Suprapubic skin (tissue), 4 donors: ENCODE measurements around the gene CELSR2.

Experiments used
- EP300 ChIP-seq: sonication (generic); formaldehyde crosslinking; IDR thresholded peaks from one replicate; pipeline ENCODE4 v1.6.1; 2017; ENCODE audit warnings: antibody characterized with exemption
- POLR2A ChIP-seq, 2 donors: fragments of 450-650 bp; IDR thresholded peaks; one replicate each; pipeline ENCODE4 v1.6.1; 2017; ENCODE audit warnings: antibody characterized with exemption in 2 of 2, mild to moderate bottlenecking in 2 of 2, moderate library complexity in 2 of 2
- POLR2AphosphoS5 ChIP-seq, 3 donors: sonication (generic); formaldehyde crosslinking; IDR thresholded peaks; one replicate each; pipeline ENCODE4 v1.6.1; 2017; ENCODE audit warnings: antibody characterized with exemption in 3 of 3
- TF ChIP-seq, protein P1 (sequence below), 2 donors: fragments of 200-600 bp in 1 of 2; fragments of 450-650 bp in 1 of 2; sonication (generic) in 1 of 2; IDR thresholded peaks; one replicate each; pipeline ENCODE4 v1.5.1; 2016 to 2019; ENCODE audit warnings: antibody characterized with exemption in 2 of 2, mild to moderate bottlenecking in 1 of 2, moderate library complexity in 1 of 2

DNA sequence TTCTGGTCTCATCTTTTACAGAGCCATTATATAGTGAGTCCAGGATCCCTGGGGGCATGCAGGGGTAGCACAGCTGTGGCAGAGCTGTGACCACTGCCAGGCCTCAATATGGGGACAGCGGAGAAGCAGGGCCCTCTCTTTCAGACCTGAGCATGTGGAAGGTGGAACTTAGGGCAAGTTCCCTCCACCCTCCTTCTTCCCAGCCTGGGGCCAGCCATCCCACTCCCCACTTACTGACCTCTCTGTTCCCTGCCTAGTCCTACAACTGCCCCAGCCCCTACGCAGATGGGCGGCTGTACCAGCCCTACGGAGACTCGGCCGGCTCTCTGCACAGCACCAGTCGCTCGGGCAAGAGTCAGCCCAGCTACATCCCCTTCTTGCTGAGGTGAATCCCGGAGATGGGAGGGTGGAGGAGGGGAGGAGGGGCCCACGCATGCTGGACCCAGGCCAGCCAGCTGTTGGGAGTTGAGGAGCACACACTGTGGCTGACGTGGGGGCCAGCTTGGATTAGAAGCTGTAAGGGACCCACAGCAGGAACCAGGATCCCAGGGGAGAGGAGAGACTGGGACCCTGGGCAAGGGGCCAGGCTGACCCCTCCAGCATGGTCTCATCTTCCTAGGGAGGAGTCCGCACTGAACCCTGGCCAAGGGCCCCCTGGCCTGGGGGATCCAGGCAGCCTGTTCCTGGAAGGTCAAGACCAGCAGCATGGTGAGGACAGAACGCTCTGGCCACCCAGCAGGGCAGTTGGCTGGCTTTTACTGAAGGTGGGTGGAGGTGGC lies 22.9 kb downstream of the CELSR2 start:
- TF ChIP-seq POLR2AphosphoS5 (IDR thresholded peaks at IDR 0.05) (no peak), POLR2A (IDR thresholded peaks at IDR 0.05) (no peak), EP300 (no peak)
- TF ChIP-seq, protein P1, sequence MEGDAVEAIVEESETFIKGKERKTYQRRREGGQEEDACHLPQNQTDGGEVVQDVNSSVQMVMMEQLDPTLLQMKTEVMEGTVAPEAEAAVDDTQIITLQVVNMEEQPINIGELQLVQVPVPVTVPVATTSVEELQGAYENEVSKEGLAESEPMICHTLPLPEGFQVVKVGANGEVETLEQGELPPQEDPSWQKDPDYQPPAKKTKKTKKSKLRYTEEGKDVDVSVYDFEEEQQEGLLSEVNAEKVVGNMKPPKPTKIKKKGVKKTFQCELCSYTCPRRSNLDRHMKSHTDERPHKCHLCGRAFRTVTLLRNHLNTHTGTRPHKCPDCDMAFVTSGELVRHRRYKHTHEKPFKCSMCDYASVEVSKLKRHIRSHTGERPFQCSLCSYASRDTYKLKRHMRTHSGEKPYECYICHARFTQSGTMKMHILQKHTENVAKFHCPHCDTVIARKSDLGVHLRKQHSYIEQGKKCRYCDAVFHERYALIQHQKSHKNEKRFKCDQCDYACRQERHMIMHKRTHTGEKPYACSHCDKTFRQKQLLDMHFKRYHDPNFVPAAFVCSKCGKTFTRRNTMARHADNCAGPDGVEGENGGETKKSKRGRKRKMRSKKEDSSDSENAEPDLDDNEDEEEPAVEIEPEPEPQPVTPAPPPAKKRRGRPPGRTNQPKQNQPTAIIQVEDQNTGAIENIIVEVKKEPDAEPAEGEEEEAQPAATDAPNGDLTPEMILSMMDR (IDR thresholded peaks at IDR 0.05) = no peak
